DOHH2 (cell line): ENCODE results near the gene BLACAT1.

Experiments used
- H3F3A ChIP-seq: fragments of 200-600 bp; sonication (generic), shearing (Covaris generic); 2 replicates; pipeline ENCODE4 v1.6.0; 2016; ENCODE audit warnings: antibody characterized with exemption, mild to moderate bottlenecking; ENCODE audit not compliant: control insufficient read depth, insufficient read depth
- H3K27ac ChIP-seq: fragments of 200-600 bp; sonication (generic); 2 replicates; pipeline ENCODE4 v1.5.1; 2014; ENCODE audit warnings: low read depth, mild to moderate bottlenecking, low read length, moderate library complexity
- H3K27me3 ChIP-seq: fragments of 200-600 bp; sonication (generic); 2 replicates; pipeline ENCODE4 v1.6.1; 2014; ENCODE audit warnings: mild to moderate bottlenecking, low read length, mixed read lengths; ENCODE audit not compliant: control insufficient read depth
- H3K36me3 ChIP-seq: fragments of 200-600 bp; sonication (generic); 2 replicates; pipeline ENCODE4 v1.6.1; 2014; ENCODE audit warnings: mild to moderate bottlenecking, low read length, moderate library complexity, mixed read lengths; ENCODE audit not compliant: control insufficient read depth
- H3K4me1 ChIP-seq: fragments of 200-600 bp; sonication (generic); 2 replicates; pipeline ENCODE4 v1.6.1; 2014; ENCODE audit warnings: mild to moderate bottlenecking, low read length, mixed read lengths; ENCODE audit not compliant: control insufficient read depth
- H3K4me2 ChIP-seq: fragments of 200-600 bp; sonication (generic); 2 replicates; pipeline ENCODE4 v1.6.0; 2014; ENCODE audit warnings: mild to moderate bottlenecking, low read length, moderate library complexity
- H3K4me3 ChIP-seq: fragments of 200-600 bp; sonication (generic); 2 replicates; pipeline ENCODE4 v1.5.1; 2014; ENCODE audit warnings: mild to moderate bottlenecking, low read length, mixed read lengths
- H3K79me2 ChIP-seq: fragments of 200-600 bp; sonication (generic); 2 replicates; pipeline ENCODE4 v1.6.1; 2014; ENCODE audit warnings: mild to moderate bottlenecking, low read length, mixed read lengths; ENCODE audit not compliant: control insufficient read depth
- H3K9me2 ChIP-seq: fragments of 200-600 bp; sonication (generic); replicated peaks from 2 replicates; pipeline ENCODE4 v1.6.1; 2014; ENCODE audit warnings: mild to moderate bottlenecking, low read length, mixed read lengths; ENCODE audit not compliant: control insufficient read depth
- H3K9me3 ChIP-seq: fragments of 200-600 bp; sonication (generic); 2 replicates; pipeline ENCODE4 v1.6.1; 2014; ENCODE audit warnings: antibody characterized with exemption, low read length, mixed read lengths; ENCODE audit not compliant: control insufficient read depth, insufficient read depth
- H4K20me1 ChIP-seq: fragments of 200-600 bp; sonication (generic); 2 replicates; pipeline ENCODE4 v1.6.0; 2014; ENCODE audit warnings: low read depth, mild to moderate bottlenecking, antibody characterized with exemption, low read length, moderate library complexity; ENCODE audit not compliant: control insufficient read depth, insufficient read depth
- EZH2phosphoT487 ChIP-seq: fragments of 200-600 bp; sonication (generic); IDR thresholded peaks from 2 replicates; pipeline ENCODE4 v1.6.1; 2017; ENCODE audit warnings: borderline replicate concordance, mild to moderate bottlenecking, antibody characterized with exemption, low read length, moderate library complexity, mixed read lengths
- TF ChIP-seq, protein P1 (sequence below): fragments of 200-600 bp; sonication (generic); IDR thresholded peaks from one replicate; pipeline ENCODE4 v1.5.1; 2014; ENCODE audit warnings: antibody characterized with exemption, mild to moderate bottlenecking, low read depth, low read length; ENCODE audit not compliant: poor library complexity, severe bottlenecking

The BLACAT1 gene

GRCh38 chr1:205455581-205456382, at the start of gene BLACAT1:
TSS of gene BLACAT1 (minus strand) at chr1:205456045.
- Histone ChIP-seq H3K36me3 (no peaks in the 10 kb centered on the region), H3K27me3 (peaks cover 93% of the 10 kb centered on the region), H3F3A (no peaks in the 10 kb centered on the region), H3K27ac (no peak within 1 kb of the TSS), H3K9me2 (no peaks in the 10 kb centered on the region), H3K9me3 (no peaks in the 10 kb centered on the region), H3K4me3 (no peak within 1 kb of the TSS), H4K20me1 (no peaks in the 10 kb centered on the region; the same call in 1 of the 2 replicates), H3K79me2 (no peaks in the 10 kb centered on the region), H3K4me1 (no peaks in the 10 kb centered on the region), H3K4me2 (peak within 1 kb of the TSS; percentile 43)
- TF ChIP-seq EZH2phosphoT487: no peak
- TF ChIP-seq, protein P1, sequence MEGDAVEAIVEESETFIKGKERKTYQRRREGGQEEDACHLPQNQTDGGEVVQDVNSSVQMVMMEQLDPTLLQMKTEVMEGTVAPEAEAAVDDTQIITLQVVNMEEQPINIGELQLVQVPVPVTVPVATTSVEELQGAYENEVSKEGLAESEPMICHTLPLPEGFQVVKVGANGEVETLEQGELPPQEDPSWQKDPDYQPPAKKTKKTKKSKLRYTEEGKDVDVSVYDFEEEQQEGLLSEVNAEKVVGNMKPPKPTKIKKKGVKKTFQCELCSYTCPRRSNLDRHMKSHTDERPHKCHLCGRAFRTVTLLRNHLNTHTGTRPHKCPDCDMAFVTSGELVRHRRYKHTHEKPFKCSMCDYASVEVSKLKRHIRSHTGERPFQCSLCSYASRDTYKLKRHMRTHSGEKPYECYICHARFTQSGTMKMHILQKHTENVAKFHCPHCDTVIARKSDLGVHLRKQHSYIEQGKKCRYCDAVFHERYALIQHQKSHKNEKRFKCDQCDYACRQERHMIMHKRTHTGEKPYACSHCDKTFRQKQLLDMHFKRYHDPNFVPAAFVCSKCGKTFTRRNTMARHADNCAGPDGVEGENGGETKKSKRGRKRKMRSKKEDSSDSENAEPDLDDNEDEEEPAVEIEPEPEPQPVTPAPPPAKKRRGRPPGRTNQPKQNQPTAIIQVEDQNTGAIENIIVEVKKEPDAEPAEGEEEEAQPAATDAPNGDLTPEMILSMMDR: no peak

GRCh38 chr1:205505076-205505729, 49.4 kb upstream of the BLACAT1 start:
- Histone ChIP-seq H3K79me2 (no peaks in the 10 kb centered on the region), H3K4me2 (peak overlapping the region; percentile 67), H3K27ac (no peak overlapping the region), H3F3A (no peaks in the 10 kb centered on the region), H3K9me2 (no peaks in the 10 kb centered on the region), H4K20me1 (peaks cover 7% of the 10 kb centered on the region; the same call in 1 of the 2 replicates), H3K4me3 (peak overlapping the region; percentile 70), H3K9me3 (no peaks in the 10 kb centered on the region), H3K36me3 (no peaks in the 10 kb centered on the region), H3K27me3 (peaks cover 39% of the 10 kb centered on the region), H3K4me1 (peaks cover 19% of the 10 kb centered on the region)
- TF ChIP-seq EZH2phosphoT487: no peak
- TF ChIP-seq, protein P1: no peak

- Histone ChIP-seq H4K20me1 (peaks cover 7% of the 10 kb centered on the region; the same call in 1 of the 2 replicates), H3K27ac (no peak within 1 kb of the TSS), H3K79me2 (no peaks in the 10 kb centered on the region)
Observed at GRCh38 chr1:205504311-205505075, 48.6 kb upstream of the BLACAT1 start, which contains the start of gene CDK18. TSS of gene CDK18 (plus strand) at chr1:205504669. CDS start at chr1:205523168, 18,499 bp downstream.

More at GRCh38 chr1:205504311-205505075, 48.6 kb upstream of the BLACAT1 start, which contains the start of gene CDK18:
- Histone ChIP-seq H3K4me2 (peak within 1 kb of the TSS; percentile 67), H3K4me1 (peaks cover 19% of the 10 kb centered on the region), H3K4me3 (peak within 1 kb of the TSS; percentile 70), H3K9me3 (no peaks in the 10 kb centered on the region), H3K27me3 (peaks cover 38% of the 10 kb centered on the region), H3F3A (no peaks in the 10 kb centered on the region), H3K36me3 (no peaks in the 10 kb centered on the region), H3K9me2 (no peaks in the 10 kb centered on the region)
- no peak for TF ChIP-seq EZH2phosphoT487
- TF ChIP-seq, protein P1: no peak
